Cardiac fibroblast (primary cell): ENCODE results near the gene CFAP92.

ENCODE experiments used
- DNase-seq, 2 donors: peaks; one replicate each; pipeline versions ENCODE4 v3.0.0 to v3.0.0-alpha.2; 2010; ENCODE audit warnings: low read depth in 2 of 2
- H3K4me3 ChIP-seq, 2 donors: replicated peaks in 1 of 2; 1 replicate in 1 of 2; 2 replicates in 1 of 2; pipeline ENCODE4 v1.5.1; 2011; ENCODE audit warnings: low read depth in 2 of 2, low read length in 2 of 2, mild to moderate bottlenecking in 2 of 2, moderate library complexity in 1 of 2
- CTCF ChIP-seq: IDR thresholded peaks from one replicate; pipeline ENCODE4 v1.5.1; 2011; ENCODE audit warnings: low read depth, mild to moderate bottlenecking, low read length, inconsistent platforms

CFAP92 gene

GRCh38 chr3:128906804-128907525 is 86.9 kb downstream of the CFAP92 start:
- no peak overlapping the region for H3K4me3 ChIP-seq
- no peak for TF ChIP-seq CTCF
- no peak for DNase-seq

GRCh38 chr3:128906031-128906803 is 87.7 kb downstream of the CFAP92 start:
- TF ChIP-seq CTCF, result no peak
- no peak overlapping the region for H3K4me3 ChIP-seq
- DNase-seq, result no peak

GRCh38 chr3:128903501-128903900 is 90.4 kb downstream of the CFAP92 start:
- TF ChIP-seq CTCF, result no peak
- no peak for DNase-seq
- no peak overlapping the region for H3K4me3 ChIP-seq

- no peak overlapping the region for H3K4me3 ChIP-seq
- TF ChIP-seq CTCF, result no peak
- no peak for DNase-seq
These were observed 91.5 kb downstream of the CFAP92 start for GRCh38 chr3:128902426-128902825.

- no peak for TF ChIP-seq CTCF
- DNase-seq, result no peak
- H3K4me3 ChIP-seq, result no peak overlapping the region
These were observed 97.8 kb downstream of the CFAP92 start for GRCh38 chr3:128895843-128896697.

GRCh38 chr3:128889139-128889894 is 104.6 kb downstream of the CFAP92 start:
- H3K4me3 ChIP-seq, result no peak overlapping the region
- DNase-seq, result no peak
- no peak for TF ChIP-seq CTCF
